ENCODE results near the gene KLHL26. TPM values are rescaled to one million over a fixed set of nuclear protein-coding genes. Genes with fewer than 3 reads are reported as not detected.

KLHL26 gene
- total RNA-seq, 1 experiment from 2014 or later = 10.7 TPM

DNA sequence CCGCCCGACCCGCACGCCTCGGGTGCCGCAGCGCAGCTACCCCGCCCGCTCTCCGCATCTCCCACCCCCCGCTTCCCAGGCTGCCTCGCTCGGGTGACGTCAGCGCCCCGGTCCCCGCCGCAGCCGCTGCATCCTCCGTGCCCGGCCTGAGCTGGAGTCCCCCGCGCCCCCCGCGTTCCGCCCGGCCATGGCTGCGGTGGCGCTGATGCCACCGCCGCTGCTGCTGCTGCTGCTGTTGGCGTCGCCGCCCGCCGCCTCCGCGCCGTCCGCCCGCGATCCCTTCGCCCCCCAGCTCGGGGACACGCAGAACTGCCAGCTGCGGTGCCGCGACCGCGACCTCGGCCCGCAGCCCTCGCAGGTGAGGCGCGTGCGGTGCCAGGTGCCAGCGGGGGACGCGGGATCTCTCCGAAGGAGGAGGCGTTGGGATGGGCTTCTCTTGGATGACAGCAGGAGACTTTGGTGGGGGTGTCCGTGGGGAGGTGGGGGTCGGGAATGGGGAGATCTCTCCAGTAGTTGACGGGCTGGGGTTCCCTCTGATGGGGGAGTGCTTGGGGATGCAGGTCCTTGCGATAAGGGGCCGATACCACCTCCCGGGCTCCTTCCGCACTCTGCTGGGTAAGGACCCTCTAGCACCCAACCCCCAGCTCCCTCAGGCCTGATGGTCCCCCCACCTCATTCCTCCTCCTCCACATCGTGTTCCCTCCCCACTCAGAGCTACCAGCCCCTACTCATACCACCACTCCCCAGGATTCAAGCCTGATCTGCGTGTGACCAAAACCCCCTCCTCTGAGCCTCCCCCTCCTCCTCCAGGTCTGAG lies 23.8 kb upstream of the KLHL26 start, which contains the start of gene TMEM59L:
TSS of gene TMEM59L (plus strand) at position 99 of the 817 bp plus-strand sequence. CDS start at position 188, 89 bp downstream.
- no peaks in the 10 kb centered on the region for H4K20me1 ChIP-seq (ENCODE audit: control insufficient read depth, insufficient read depth, insufficient read length)
- no CpG with 5 or more reads among the region's 70 CpGs for WGBS (ENCODE audit: extremely low coverage, insufficient read length, low lambda C conversion rate)
- H3K23ac ChIP-seq (ENCODE audit: insufficient read length, low read depth, low read length) = no peak within 1 kb of the TSS
- H3K9me3 ChIP-seq (ENCODE audit: control insufficient read depth, low read depth, low read length) = no peaks in the 10 kb centered on the region
- Mint-ChIP-seq H3K27ac (no peak within 1 kb of the TSS), H3K4me1 (peaks cover 39 to 48% of the 10 kb centered on the region in 2 experiments), H3K4me3 (peak within 1 kb of the TSS; percentile 64 to 88), H3K27me3 (ENCODE audit: low read depth) (peaks cover 92% of the 10 kb centered on the region), H3K36me3 (ENCODE audit: insufficient read depth in 1 of 3, low read depth in 3 of 3) (peaks cover 0 to 7% (median 4%) of the 10 kb centered on the region in 3 experiments; a peak in 5 of 7 replicates), H3K9me3 (peaks cover 6 to 7% of the 10 kb centered on the region in 2 experiments)
- no peak within 1 kb of the TSS for H3K27ac ChIP-seq (ENCODE audit: insufficient read length, low read depth, low read length)
- H3K27me3 ChIP-seq (ENCODE audit: insufficient read depth, low read length) = peaks cover 59% of the 10 kb centered on the region
- H3K18ac ChIP-seq (ENCODE audit: insufficient read length, low read depth, low read length) = no peak within 1 kb of the TSS
- no peak within 1 kb of the TSS for H2BK120ac ChIP-seq (ENCODE audit: low read depth, low read length, poor library complexity, severe bottlenecking)
- H3K4me1 ChIP-seq (ENCODE audit: insufficient read depth, low read length) = peaks cover 17% of the 10 kb centered on the region
- H3K23me2 ChIP-seq (ENCODE audit: insufficient read length, low read depth, low read length, poor library complexity, severe bottlenecking) = peaks cover 27% of the 10 kb centered on the region
- TF ChIP-seq, protein P1, sequence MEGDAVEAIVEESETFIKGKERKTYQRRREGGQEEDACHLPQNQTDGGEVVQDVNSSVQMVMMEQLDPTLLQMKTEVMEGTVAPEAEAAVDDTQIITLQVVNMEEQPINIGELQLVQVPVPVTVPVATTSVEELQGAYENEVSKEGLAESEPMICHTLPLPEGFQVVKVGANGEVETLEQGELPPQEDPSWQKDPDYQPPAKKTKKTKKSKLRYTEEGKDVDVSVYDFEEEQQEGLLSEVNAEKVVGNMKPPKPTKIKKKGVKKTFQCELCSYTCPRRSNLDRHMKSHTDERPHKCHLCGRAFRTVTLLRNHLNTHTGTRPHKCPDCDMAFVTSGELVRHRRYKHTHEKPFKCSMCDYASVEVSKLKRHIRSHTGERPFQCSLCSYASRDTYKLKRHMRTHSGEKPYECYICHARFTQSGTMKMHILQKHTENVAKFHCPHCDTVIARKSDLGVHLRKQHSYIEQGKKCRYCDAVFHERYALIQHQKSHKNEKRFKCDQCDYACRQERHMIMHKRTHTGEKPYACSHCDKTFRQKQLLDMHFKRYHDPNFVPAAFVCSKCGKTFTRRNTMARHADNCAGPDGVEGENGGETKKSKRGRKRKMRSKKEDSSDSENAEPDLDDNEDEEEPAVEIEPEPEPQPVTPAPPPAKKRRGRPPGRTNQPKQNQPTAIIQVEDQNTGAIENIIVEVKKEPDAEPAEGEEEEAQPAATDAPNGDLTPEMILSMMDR (conservative IDR thresholded peaks at IDR 0.05) = no peak
- H4K5ac ChIP-seq (ENCODE audit: insufficient read length, low read depth, low read length) = no peak within 1 kb of the TSS
- H3K14ac ChIP-seq (ENCODE audit: insufficient read depth, low read length) = no peak within 1 kb of the TSS; the same call in 1 of the 2 replicates
- H3T11ph ChIP-seq (ENCODE audit: low read length) = no peak within 1 kb of the TSS
- no peaks in the 10 kb centered on the region for H3K79me2 ChIP-seq (ENCODE audit: insufficient read depth, low read length)
- no peaks in the 10 kb centered on the region for H3K79me1 ChIP-seq (ENCODE audit: insufficient read depth, low read depth, low read length, poor library complexity, severe bottlenecking)
- no peak within 1 kb of the TSS for H3K56ac ChIP-seq (ENCODE audit: insufficient read length, low read depth, low read length)
- no peak within 1 kb of the TSS for H2BK12ac ChIP-seq (ENCODE audit: insufficient read length, low read depth, low read length)
- no peak within 1 kb of the TSS for H2AK5ac ChIP-seq (ENCODE audit: insufficient read length, low read length)
- H2AFZ ChIP-seq (ENCODE audit: low read length) = no peak within 1 kb of the TSS
- H2BK5ac ChIP-seq (ENCODE audit: insufficient read length, low read length) = no peak within 1 kb of the TSS
- no peak for DNase-seq
- H2BK20ac ChIP-seq (ENCODE audit: low read depth, low read length, poor library complexity, severe bottlenecking) = no peak within 1 kb of the TSS
- no peak within 1 kb of the TSS for H4K91ac ChIP-seq (ENCODE audit: insufficient read length, low read depth, low read length)
- no peak within 1 kb of the TSS for H2BK15ac ChIP-seq (ENCODE audit: low read depth, low read length)
- no peak within 1 kb of the TSS for H3K9ac ChIP-seq (ENCODE audit: extremely low read depth, insufficient read length, low read length)
- H4K8ac ChIP-seq (replicated peaks; ENCODE audit: insufficient read length, low read depth, low read length) = no peak within 1 kb of the TSS
- H3K4me2 ChIP-seq (ENCODE audit: insufficient read depth, insufficient read length, low read length) = peak within 1 kb of the TSS; percentile 44
- no peak within 1 kb of the TSS for H3K4ac ChIP-seq (ENCODE audit: low read depth, low read length)

Data from H9 (cell line).